Neuronal stem cell (in vitro differentiated cells): ENCODE results near the gene SMARCD2.
"Not testable (repeated sequence)": the region's sequence is repeated elsewhere in the genome, so short reads cannot be mapped to it uniquely, and the experiment has no call there.

Experiments used
- DNase-seq: peaks from one replicate; pipeline ENCODE4 v3.0.0-alpha.2; 2013; ENCODE audit warnings: low spot score
- H2AFZ ChIP-seq: one replicate; pipeline ENCODE4 v1.6.1; 2013; ENCODE audit warnings: mild to moderate bottlenecking, low read length, inconsistent platforms
- H2AK5ac ChIP-seq: 2 replicates; pipeline ENCODE4 v1.6.1; 2013; ENCODE audit warnings: low read depth, mild to moderate bottlenecking, inconsistent platforms, low read length, moderate library complexity, mixed read lengths
- H2BK120ac ChIP-seq: 2 replicates; pipeline ENCODE4 v1.6.1; 2013; ENCODE audit warnings: low read depth, mild to moderate bottlenecking, inconsistent platforms, low read length, moderate library complexity, mixed read lengths
- H2BK12ac ChIP-seq: one replicate; pipeline ENCODE4 v1.6.1; 2013; ENCODE audit warnings: low read length, inconsistent platforms
- H2BK15ac ChIP-seq: 2 replicates; pipeline ENCODE4 v1.6.1; 2013; ENCODE audit warnings: mild to moderate bottlenecking, low read length, inconsistent platforms, mixed read lengths
- H2BK5ac ChIP-seq: one replicate; pipeline ENCODE4 v1.6.1; 2013; ENCODE audit warnings: inconsistent platforms, mild to moderate bottlenecking, low read length, moderate library complexity
- H3K14ac ChIP-seq: one replicate; pipeline ENCODE4 v1.6.1; 2013; ENCODE audit warnings: low read length, inconsistent platforms
- H3K18ac ChIP-seq: 2 replicates; pipeline ENCODE4 v1.6.1; 2013; ENCODE audit warnings: low read length, inconsistent platforms
- H3K23ac ChIP-seq: 2 replicates; pipeline ENCODE4 v1.6.1; 2013; ENCODE audit warnings: low read depth, mild to moderate bottlenecking, mixed read lengths, low read length, inconsistent platforms; ENCODE audit not compliant: poor library complexity
- H3K27ac ChIP-seq: replicated peaks from 3 replicates; pipeline ENCODE4 v1.5.1; 2013; ENCODE audit warnings: low read length, inconsistent platforms
- H3K27me3 ChIP-seq, 3 experiments: 2 replicates each; pipeline ENCODE4 v1.6.1; 2013; ENCODE audit warnings: low read length in 3 of 3, mild to moderate bottlenecking in 2 of 3, inconsistent platforms in 1 of 3, low read depth in 1 of 3, mixed read lengths in 1 of 3, moderate library complexity in 1 of 3; ENCODE audit not compliant: control insufficient read depth in 3 of 3, insufficient read depth in 3 of 3
- H3K36me3 ChIP-seq, 2 donors: replicated peaks in 1 of 2; 2 replicates each; pipeline ENCODE4 v1.6.1; 2013; ENCODE audit warnings: low read length in 2 of 2; ENCODE audit not compliant: control insufficient read depth in 2 of 2, insufficient read depth in 2 of 2
- H3K4ac ChIP-seq: 2 replicates; pipeline ENCODE4 v1.6.1; 2013; ENCODE audit warnings: inconsistent platforms, mild to moderate bottlenecking, low read length, moderate library complexity
- H3K4me1 ChIP-seq, 2 donors: 1 replicate in 1 of 2; 2 replicates in 1 of 2; pipeline ENCODE4 v1.6.1; 2013; ENCODE audit warnings: low read length in 2 of 2, low read depth in 1 of 2; ENCODE audit not compliant: control insufficient read depth in 2 of 2, insufficient read depth in 1 of 2
- H3K4me2 ChIP-seq: one replicate; pipeline ENCODE4 v1.6.1; 2013; ENCODE audit warnings: mild to moderate bottlenecking, low read length, inconsistent platforms; ENCODE audit not compliant: insufficient read depth, poor library complexity, severe bottlenecking
- H3K4me3 ChIP-seq, 2 donors: 2 replicates each; pipeline ENCODE4 v1.5.1; 2013; ENCODE audit warnings: low read length in 2 of 2, mild to moderate bottlenecking in 2 of 2, inconsistent platforms in 1 of 2, moderate library complexity in 1 of 2
- H3K79me1 ChIP-seq: one replicate; pipeline ENCODE4 v1.6.1; 2013; ENCODE audit warnings: low read depth, mild to moderate bottlenecking, inconsistent platforms, low read length, moderate library complexity
- H3K9ac ChIP-seq: one replicate; pipeline ENCODE4 v1.6.1; 2013; ENCODE audit warnings: mild to moderate bottlenecking, low read depth, low read length, inconsistent platforms; ENCODE audit not compliant: poor library complexity
- H3K9me3 ChIP-seq, 2 donors: replicated peaks in 1 of 2; 2 replicates each; pipeline versions ENCODE3 to v1.6.1; 2013; ENCODE audit warnings: low read length in 2 of 2, mild to moderate bottlenecking in 2 of 2, inconsistent platforms in 1 of 2, low read depth in 1 of 2, mixed read lengths in 1 of 2, moderate library complexity in 1 of 2; ENCODE audit not compliant: control insufficient read depth in 2 of 2, insufficient read depth in 1 of 2
- H4K8ac ChIP-seq: one replicate; pipeline ENCODE4 v1.6.1; 2013; ENCODE audit warnings: low read depth, mild to moderate bottlenecking, inconsistent platforms, low read length, moderate library complexity
- H4K91ac ChIP-seq: one replicate; pipeline ENCODE4 v1.6.1; 2013; ENCODE audit warnings: low read length, low read depth, mild to moderate bottlenecking, inconsistent platforms; ENCODE audit not compliant: poor library complexity
- WGBS, 2 donors: extraction: QIAGEN DNeasy Blood & Tissue Kit; methylation state at CpG; one replicate each; pipeline ENCODE4 v1.1.7; 2013; ENCODE audit warnings: missing lambda C conversion rate in 2 of 2, mixed read lengths in 1 of 2; ENCODE audit not compliant: insufficient read length in 2 of 2, insufficient replicate concordance in 1 of 2; ENCODE audit errors: extremely low coverage in 2 of 2; 5-methylcytosine and 5-hydroxymethylcytosine counted together

SMARCD2 gene

DNA sequence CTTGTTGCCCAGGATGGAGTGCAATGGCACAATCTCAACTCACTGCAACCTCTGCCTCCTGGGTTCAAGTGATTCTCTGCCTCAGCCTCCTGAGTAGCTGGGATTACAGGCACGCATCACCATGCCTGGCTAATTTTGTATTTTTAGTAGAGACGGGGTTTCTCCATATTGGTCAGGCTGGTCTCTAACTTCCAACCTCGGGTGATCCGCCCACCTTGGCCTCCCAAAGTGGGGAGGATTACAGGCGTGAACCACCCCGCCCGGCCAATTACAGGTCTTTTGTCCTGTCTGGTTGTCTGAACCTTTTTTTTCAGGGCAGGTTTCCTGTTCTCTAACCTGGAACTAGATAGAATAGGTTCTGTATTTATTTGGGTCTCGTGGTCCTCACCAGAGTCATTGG, 13.9 kb upstream of the SMARCD2 start:
- H3K36me3 ChIP-seq, H3K27ac ChIP-seq, H2BK12ac ChIP-seq, DNase-seq, H2BK120ac ChIP-seq, H3K23ac ChIP-seq, H4K8ac ChIP-seq, H2AFZ ChIP-seq, H3K4me1 ChIP-seq, H3K14ac ChIP-seq, H3K9ac ChIP-seq, H3K18ac ChIP-seq, H3K79me1 ChIP-seq, H3K4me2 ChIP-seq, H4K91ac ChIP-seq, H3K4me3 ChIP-seq, H2AK5ac ChIP-seq, H2BK15ac ChIP-seq, H2BK5ac ChIP-seq, H3K4ac ChIP-seq, H3K9me3 ChIP-seq: not testable (repeated sequence)
- WGBS, 2 donors = no CpG with 5 or more reads among the region's 8 CpGs
- H3K27me3 ChIP-seq = peaks cover 0 to 23% (median 0%) of the 10 kb centered on the region in 3 experiments

DNA sequence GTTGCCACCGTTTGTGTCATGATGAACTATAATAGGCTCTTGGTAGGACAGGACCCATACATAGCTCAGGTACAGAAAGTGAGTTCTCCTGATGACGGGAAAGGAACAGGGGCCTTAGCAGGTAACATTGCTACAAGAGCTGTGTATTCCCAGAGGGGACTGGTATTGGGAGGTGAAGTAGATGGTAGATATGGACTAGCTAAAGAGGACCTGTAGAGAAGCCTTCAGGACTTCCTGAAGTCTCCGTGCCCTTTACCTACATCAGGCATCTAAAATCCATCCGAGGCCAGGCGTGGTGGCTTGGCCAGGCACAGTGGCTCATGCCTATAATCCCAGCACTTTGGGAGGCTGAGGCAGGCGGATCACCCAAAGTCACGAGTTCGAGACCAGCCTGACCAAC, 12.7 kb upstream of the SMARCD2 start:
- Histone ChIP-seq H3K27ac (no peak overlapping the region), H2BK15ac (no peak overlapping the region), H3K4ac (no peak overlapping the region), H3K79me1 (no peaks in the 10 kb centered on the region), H3K23ac (no peak overlapping the region), H2BK5ac (no peak overlapping the region), H4K8ac (no peak overlapping the region), H3K9me3 (no peaks in the 10 kb centered on the region), H2BK120ac (no peak overlapping the region), H2AFZ (no peak overlapping the region), H3K9ac (no peak overlapping the region), H3K36me3 (no peaks in the 10 kb centered on the region), H3K4me1 (no peaks in the 10 kb centered on the region), H3K14ac (no peak overlapping the region), H3K27me3 (peaks cover 0 to 19% (median 0%) of the 10 kb centered on the region in 3 experiments), H3K4me3 (no peak overlapping the region), H3K4me2 (no peak overlapping the region), H2AK5ac (no peak overlapping the region), H3K18ac (no peak overlapping the region), H2BK12ac (no peak overlapping the region), H4K91ac (no peak overlapping the region)
- DNase-seq = no peak
- WGBS, 2 donors = no CpG with 5 or more reads among the region's 8 CpGs

DNA sequence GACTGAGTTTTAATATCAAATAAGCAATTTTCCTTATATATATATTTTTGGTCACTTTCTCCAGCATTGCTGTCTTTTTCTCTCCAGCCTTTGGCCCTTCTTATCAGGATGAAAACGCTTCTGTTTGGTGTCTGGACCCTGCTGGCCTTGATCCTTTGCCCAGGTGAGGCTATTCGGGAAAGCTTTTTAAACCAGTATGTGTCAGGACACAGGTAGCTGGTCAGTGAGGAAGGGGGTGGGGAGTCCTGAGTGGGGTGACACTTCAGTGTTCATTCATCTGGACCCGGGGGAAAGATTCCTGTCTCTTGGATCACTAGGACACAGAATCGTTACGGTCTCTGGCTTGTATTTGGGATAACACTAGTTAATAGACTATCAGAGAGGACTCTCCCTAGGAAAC, 12.2 kb upstream of the SMARCD2 start:
- WGBS, 2 donors = no CpG with 5 or more reads among the region's 5 CpGs

DNA sequence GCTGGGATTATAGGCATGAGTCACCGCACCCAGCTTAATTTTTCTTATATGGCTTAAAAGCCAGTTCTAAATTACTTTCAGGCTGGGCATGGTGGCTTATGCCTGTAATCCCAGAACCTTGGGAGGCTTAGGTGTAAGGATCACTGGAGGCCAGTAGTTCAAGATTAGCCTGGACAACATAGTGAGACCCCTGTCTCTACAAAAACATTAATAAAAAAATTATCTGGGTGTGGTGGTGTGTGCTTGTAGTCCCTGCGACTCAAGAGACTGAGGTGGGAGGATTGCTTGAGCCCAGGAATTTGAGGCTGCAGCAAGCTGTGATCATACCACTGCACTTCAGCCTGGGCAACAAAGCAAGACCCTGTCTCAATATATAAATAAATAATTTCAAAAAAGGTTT, 10.8 kb upstream of the SMARCD2 start:
- Histone ChIP-seq H3K9ac (no peak overlapping the region), H3K18ac (no peak overlapping the region), H2BK12ac (no peak overlapping the region), H4K91ac (no peak overlapping the region), H2AFZ (no peak overlapping the region), H3K4me3 (no peak overlapping the region), H2AK5ac (no peak overlapping the region), H3K9me3 (peaks cover 0 to 7% of the 10 kb centered on the region in 2 donors), H2BK120ac (no peak overlapping the region), H3K27ac (no peak overlapping the region), H3K23ac (no peak overlapping the region), H3K14ac (no peak overlapping the region), H3K79me1 (no peaks in the 10 kb centered on the region), H2BK15ac (no peak overlapping the region), H3K4me1 (peaks cover 0 to 3% of the 10 kb centered on the region in 2 donors), H3K4me2 (no peak overlapping the region), H3K36me3 (no peaks in the 10 kb centered on the region), H3K4ac (no peak overlapping the region), H2BK5ac (no peak overlapping the region), H4K8ac (no peak overlapping the region), H3K27me3 (peaks cover 0 to 11% (median 6%) of the 10 kb centered on the region in 3 experiments)
- DNase-seq = no peak
- WGBS, 2 donors = no CpG with 5 or more reads among the region's 2 CpGs

More for the DNA sequence above, 12.2 kb upstream of the SMARCD2 start:
- no peak overlapping the region for H2BK12ac ChIP-seq
- H2AK5ac ChIP-seq = no peak overlapping the region
- H3K27ac ChIP-seq = no peak overlapping the region
- no peak overlapping the region for H2BK120ac ChIP-seq
- H3K18ac ChIP-seq = no peak overlapping the region
- H3K9me3 ChIP-seq = peaks cover 0 to under 1% of the 10 kb centered on the region in 2 donors
- no peak overlapping the region for H3K9ac ChIP-seq
- H3K27me3 ChIP-seq = peaks cover 0 to 14% (median 0%) of the 10 kb centered on the region in 3 experiments
- no peak overlapping the region for H3K4me2 ChIP-seq
- H4K91ac ChIP-seq = no peak overlapping the region
- H4K8ac ChIP-seq = no peak overlapping the region
- H2BK5ac ChIP-seq = no peak overlapping the region
- no peak overlapping the region for H3K4ac ChIP-seq
- H2AFZ ChIP-seq = no peak overlapping the region
- H3K14ac ChIP-seq = no peak overlapping the region
- no peaks in the 10 kb centered on the region for H3K36me3 ChIP-seq
- no peak overlapping the region for H2BK15ac ChIP-seq
- no peak for DNase-seq
- H3K4me1 ChIP-seq = no peaks in the 10 kb centered on the region
- no peaks in the 10 kb centered on the region for H3K79me1 ChIP-seq
- no peak overlapping the region for H3K23ac ChIP-seq
- no peak overlapping the region for H3K4me3 ChIP-seq
